NCI-H1417 (cell line): ENCODE measurements around the gene CLDN6.

Experiments used
- DNase-seq, 3 experiments: peaks; one replicate each; lab custom pipeline; 2025; lab: John Stamatoyannopoulos, UW

The CLDN6 gene

DNA sequence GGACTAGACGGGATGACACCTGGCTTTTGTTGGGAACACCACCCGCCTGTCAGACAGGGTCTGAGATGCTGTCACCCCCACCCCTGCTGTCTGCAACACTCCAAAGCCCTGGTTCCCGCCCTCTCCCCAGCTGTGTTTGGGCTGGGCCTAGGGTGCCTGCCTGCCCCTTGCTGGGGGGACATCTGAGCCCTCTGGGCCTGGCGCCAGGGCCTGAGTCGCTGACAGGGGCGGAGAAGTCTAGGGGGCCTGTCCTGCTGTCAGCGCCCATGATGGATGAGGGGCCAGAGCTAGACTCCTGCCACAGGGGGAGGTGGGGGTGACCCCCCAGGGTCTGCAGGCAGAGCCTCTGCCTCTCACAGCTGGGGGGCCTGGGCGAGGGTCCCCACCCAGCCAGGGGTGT is 30.1 kb downstream of the CLDN6 start:
- peak in 2 of 3 experiments; percentile 49 to 71 for DNase-seq

DNA sequence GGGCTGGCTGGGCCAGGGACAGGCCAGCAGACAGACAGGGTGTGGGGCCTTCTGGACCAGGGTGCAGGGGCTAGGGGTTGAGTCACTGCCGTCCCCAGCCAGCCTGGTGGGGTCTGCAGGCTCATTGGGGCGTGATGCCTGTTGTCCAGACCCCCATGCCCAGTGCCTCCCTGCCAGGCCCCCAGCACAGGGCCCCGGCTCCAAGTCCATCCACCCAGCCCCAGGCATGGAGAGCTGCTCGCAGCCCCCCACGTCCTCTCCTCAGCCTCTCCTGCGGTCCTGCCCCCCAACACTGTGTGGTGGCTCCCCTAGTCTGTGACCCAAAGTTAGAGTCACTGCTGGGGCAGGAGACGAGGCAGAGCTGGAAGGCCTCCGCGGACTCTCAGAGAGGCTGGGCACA is 30.7 kb downstream of the CLDN6 start:
- no peak for DNase-seq

DNA sequence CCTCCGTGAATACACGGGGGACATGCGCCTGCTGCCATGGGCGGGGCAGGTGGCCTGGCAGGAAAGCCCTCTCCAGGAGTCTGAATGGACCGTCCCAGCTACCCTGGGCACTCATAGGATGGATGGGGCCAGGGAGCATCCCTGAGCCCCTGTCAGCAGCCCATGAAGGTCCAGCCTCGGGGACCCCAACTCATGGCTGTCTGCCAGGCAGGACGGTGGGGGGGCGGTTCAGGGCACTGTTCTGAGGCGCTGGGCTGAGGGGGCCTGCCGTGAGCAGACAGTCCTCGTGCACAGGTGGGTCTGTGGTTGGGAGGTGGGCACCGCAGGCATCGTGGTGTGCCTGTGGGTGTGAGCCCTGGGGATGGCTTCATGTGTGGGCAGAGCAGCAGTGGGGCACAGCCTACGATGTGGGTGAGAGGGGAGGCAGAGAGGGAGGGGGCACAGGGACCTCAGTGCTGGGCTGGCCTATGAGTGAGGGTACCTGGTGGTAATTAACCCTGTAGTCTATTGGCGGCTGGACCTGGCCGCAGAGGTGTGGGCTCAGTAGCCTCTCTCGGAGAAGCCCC is 31.3 kb downstream of the CLDN6 start:
- DNase-seq: no peak

DNA sequence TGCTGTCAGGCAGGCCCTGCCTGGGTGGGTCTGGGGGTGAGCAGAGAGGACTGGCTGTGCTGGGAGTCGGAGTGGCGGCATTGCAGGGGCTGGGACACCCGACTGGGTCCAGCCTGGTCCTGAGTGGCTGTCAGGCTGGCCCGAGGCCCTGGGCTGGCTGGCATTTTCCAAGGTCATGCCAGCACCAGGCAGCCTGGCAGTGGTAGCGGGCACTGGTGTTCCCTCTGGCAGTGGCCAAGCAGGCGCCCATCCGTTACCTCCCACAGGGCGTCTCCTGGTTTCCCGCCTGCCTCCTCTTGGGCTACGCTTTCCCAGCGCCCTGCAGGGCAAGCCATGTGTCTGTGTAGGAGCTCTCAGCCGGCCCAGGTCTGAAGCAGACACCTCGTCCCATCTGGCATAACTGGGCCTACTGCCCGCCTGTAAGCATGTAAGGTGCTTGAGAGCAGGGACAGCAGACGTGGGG is 32.1 kb downstream of the CLDN6 start:
- DNase-seq: peak in 1 of 3 experiments; percentile 13

DNA sequence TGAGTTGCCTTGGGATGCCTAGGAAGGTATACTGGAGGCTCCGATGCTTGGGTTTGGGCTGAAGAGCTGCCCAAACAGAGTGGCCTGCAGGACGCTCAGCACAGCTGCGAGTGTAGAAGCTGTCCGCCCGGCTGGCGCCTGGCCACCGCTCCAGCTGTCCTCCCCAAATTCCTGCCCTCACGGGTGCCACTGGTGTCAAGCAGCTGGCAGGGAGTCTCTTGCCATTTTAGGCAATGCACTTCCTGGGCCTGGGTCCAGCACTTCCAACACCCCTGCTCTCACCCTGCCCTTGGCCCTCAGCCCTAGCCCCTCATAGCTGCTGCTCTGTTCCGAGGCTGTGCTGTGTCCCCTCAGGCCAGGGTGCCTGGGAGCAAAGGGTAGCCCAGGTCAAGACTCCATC is 32.5 kb downstream of the CLDN6 start:
- no peak for DNase-seq

DNA sequence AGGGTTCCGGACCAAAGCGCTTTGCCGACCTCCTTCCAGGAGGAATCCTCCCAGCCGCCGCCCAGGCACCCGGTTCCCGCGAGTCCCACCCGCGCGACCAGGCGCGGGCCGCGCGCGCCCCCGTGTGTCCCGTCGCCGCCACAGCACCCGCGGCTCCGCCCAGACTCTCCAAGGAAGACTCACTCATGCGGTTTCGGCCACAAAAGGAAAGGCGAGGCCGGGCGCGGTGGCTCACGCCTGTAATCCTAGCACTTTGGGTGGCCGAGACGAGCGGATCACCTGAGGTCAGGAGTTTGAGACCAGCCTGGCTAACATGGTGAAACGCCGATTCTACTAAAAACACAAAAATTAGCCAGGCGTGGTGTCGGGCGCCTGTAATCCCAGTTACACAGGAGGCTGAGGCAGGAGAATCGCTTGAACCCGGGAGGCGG is 34.3 kb downstream of the CLDN6 start:
- peak; percentile 77 to 95 (median 86) for DNase-seq

DNA sequence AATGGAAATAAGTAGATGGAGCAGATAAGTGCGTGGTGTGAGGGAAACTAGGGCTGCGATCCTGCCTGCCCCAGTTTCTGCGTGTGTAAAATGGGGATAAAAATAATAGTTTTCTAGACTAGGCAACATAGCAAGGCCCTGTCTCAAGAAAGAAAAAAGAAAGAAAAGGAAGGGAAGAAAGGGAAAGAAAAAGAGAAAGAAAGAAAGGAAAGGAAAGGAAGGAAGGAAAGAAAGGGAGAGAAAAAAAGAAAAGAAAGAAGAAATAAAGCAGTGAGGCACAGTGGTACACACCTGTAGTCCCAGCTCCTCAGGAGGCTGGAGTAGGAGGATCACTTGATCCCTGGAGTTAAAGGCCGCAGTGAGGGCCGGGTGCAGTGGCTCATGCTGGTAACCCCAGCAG is 35.6 kb downstream of the CLDN6 start:
- no peak for DNase-seq

DNA sequence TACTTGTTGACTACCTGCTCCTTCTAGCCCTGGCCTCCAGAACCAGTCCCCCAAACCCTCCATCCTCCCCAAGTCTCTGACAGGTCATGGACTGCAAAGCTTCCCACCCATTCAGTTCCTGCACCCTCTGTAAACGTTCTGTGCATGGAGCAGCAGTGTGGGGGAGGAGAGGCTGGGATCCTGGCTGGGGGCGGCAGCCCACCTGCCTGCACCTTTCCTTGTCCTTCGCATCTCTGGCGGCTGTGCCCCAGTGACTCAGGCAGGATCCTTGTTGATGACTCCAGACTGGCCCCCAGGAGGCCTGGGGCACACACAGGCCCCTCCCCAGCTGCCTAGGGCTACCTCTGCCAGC is 36.1 kb downstream of the CLDN6 start:
- DNase-seq: no peak

DNA sequence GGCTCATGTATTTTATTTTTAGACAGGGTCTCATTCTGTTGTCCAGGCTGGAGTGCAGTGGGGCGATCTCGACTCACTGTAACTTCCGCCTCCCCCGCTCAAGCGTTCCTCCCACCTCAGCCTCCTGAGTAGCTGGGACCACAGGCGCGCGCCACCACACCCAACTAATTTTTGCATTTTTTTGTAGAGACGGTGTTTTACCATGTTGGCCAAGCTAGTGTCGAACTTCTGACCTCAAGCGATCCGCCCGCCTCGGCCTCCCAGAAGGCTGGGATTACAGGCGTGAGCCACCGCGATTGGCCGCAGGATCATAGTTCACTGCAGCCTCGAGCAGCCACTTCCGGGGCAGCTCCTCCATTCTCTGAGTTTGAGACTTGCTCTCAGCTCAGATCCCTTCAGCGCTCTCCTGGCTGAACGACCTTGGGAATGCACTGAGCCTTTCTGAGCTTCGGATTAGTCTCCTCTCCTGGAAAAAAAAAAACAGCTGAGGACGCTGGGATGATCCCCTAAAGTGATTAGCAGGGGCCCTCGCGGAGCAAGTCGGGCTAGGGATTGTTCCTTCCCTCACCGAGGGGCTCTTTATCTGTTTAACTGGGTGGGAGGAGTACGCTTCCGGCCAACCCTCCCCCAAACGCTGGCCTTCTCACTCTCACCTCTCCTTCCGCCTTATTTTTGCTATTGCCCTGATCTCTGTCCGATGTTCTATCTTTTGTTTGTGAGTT is 36.6 kb downstream of the CLDN6 start:
- DNase-seq: no peak

DNA sequence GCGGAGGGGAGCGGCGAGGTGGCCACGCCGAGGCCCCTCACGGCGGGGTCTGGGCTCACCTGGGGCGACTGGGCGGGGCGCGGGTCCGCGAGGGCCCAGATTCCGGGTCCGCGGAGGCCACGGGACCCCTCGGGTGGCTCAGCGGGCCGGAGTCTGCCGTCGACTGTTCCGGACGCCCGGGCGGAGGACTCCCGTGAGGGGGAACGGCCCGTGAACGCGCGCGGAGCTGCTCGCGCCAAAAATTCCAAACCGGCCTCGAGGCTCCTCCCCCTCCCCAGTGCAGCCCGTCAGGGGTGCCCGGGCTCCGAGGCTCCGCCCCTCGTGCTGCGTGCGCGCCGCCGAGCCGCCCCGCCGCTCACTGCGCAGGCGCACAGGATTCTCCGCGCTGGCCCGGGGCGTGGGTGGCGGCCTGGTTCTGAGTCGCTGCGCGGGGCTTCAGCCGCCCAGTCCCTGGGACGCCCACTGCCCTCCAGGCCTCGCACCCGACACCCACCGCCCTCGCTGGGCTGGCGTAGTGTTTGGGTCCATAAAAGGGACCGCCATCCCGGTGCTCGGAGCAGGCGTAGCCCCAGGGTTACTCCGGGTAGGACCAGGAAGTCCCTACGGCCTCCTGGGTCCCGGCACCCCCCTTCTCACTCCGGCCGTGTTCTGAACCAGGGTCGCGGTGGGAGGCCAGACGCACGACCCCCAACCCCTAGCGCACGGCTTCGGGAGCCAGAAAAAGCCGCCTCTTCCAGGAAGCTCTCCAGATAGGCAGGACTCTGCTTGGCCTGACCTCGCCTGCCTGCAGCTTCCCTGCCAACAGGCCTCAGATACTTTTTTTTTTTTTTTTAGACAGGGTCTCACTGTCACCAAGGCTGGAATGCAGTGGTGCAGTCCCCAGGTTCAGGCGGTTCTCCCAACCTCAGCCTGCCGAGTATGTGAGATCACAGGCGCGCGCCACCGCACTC is 37.5 kb downstream of the CLDN6 start, which contains the start of gene PKMYT1:
TSS of gene PKMYT1 (minus strand) at position 220 of the 950 bp plus-strand sequence. CDS start 789 bp downstream, outside the sequence.
- peak; percentile 88 to 99 (median 91) for DNase-seq

DNA sequence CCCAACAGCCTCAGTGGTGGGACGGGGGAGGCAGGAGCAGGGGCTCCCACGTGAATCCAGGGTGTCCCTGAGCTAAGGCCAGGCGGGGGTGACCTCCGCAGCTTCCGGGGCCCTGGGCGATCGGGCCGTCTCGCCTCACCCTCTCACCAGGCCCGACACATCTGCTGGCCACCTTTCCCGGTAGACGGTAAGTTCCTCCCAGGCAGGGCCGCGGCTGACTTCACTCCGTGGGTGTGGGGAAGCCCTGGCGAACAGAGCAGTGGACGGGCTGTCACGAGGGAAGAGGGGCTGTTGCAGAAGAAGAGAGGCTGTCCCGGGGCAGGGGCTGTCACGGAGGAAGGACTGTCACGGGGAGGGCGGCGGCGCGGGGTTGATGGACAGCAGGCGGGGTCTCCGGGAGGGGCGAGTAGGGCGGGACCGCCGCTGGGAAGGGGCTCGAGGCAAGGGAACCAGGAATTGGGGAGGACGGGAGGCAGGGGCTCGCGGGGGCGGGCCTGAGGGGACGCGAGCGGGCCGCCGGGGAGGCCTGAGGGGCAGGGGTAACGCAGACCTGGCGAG is 38.2 kb downstream of the CLDN6 start:
- DNase-seq: peak in 2 of 3 experiments; percentile 37 to 57

DNA sequence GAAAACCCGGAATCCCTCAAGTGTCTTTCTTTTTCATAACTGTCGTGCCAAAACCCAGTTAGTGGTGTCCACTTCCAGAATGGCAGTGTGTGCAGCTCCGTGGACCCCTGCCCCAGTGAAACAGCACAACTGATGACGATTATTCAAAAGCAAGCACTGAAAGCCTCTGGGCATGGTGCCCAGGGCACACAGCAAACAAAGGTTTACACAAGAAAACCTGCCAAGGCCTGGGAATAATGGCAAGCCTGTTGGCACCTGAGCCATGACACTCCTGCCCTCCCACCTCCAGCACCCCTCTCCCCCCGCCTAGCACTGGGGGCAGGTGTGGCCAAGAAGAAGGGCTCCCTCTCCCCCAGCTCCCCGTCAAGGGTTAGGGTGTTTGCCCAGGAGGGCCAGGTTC is 40.5 kb downstream of the CLDN6 start:
- DNase-seq: peak in 1 of 3 experiments; percentile 29

DNA sequence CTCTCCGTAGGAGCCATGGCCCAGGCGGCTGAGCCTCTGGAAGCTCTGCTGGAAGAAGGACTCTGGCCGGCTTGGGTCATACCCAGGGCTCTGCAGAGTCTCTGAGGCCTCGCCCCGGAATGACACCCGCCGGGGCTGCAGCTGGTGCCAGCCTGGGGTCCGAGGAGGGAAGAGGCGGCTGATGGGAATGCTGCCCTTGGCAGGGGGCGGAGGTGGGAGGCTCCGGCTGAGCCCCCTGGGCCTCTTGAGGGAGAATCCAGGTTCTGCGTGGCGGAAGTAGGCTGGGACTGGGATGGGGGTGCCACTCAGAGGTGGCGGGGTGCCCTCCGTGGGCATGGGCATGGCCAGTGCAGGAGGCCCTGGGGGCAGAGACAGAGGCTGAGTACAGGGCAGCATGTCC is 41.3 kb downstream of the CLDN6 start:
- DNase-seq: no peak

DNA sequence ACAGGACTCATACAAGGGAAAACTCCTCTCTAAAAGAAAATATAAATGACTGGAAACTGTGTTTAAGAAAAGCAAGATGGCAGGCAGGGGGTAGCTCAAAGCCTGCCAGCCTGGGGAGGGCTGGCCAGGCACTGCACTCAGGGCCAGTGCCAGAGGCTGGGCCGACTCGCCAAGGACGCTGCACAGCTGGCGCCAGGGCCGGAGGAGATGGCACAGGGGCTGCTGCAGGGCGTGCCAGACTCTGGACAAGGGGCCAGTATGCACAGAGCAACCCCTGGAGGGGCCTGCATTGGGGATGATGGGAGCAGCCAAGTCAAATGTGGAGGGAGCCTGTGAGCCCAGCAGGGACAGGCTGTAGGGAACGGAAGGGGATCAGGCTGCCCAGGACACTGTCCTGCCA is 41.8 kb downstream of the CLDN6 start:
- DNase-seq: no peak

DNA sequence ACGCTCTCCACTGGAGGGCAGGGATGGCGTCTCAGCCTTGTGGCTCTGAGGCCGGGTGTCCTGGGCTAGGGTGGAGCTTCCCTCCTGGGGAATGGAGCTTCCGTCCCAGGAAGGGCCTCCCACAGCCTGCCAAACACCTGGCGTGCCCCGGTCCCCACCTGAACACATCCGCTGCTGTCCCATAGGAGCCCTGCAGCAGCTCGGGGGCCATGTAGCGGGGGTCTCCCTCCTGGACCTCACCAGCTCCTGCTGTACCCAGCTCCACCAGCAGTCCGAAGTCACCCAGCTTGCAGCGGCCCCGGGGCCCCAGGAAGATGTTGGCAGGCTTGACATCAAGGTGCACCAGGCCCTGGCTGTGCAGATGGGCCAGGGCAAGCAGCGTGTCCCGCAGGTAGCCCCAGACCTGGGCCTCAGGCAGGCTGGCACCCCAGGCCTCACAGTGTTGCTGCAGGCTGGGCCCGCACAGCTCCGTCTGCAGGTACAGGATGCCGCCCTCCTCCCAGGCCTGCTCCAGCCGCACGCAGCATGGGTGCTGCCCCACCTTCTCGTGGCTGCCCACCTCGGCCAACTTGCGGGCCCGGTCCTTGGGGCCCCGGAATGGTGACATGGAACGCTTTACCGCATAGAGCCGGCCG is 42.7 kb downstream of the CLDN6 start:
- DNase-seq: no peak

DNA sequence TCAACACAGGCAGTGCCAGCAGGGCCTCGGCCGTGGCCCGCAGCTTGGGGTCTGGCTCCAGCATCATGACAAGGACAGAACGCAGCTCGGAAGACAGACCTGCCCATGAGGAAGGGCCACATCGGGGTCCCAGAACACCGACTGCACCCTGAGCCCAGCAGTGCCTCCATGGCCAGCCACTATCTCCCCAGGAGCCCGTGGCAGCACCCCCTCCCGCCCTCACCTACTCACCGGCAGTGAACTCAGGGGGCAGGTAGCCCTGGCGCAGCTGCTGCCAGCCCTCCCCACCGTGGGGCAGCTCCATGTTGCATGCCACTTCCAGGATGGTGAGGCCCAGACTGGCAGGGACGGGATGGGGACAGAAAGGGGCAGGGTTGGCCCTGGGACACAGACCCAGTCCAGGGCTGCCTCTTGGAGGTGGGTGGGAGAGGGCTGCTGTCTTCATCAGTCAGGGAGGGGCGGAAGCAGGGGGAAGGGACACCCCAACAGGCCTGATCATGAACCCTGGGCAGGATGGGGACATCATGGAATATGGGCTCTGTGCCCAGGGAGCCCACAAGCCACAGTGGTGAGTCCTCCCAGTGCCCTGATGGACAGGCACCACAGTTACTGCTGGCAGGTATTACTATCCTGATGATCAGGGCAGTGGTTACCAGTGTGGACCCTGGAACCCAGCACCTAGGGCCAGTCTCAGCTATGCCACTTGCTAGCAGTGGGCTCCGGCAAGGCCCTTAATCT is 43.5 kb downstream of the CLDN6 start:
- DNase-seq: no peak

DNA sequence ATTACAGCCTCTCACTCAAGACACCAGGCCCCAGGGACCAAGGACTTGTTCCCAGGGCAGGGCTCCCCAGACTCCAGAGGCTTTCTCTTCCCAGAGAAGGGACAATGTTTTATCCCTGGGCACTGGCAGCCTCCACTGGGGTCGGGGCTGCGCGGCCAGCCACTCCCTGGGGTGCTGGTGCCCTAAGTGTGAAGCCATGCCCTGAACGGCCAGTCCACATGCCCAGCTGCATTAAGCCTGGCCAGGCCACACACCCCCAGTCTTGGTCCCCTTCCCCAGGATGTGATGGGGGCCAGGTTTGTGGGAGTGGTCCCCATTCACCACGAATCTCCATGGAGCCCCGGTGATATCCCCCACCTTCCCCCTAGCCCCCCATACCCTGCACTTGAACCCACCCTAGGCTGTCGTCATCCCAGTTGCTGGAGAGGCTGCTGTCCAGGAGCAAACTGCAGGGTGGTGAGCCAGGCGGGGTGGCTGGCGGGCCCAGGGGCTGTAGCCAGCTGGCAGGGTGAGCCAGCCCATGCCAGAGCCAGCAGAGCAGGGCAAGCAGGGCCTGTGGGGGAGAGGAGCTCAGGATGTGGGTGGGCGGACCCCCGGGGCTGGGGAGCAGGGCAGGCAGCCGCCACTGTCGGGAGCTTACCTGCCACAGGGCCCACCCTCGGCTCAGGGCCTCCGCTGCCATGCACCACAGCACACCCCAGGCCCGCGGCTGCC is 44.2 kb downstream of the CLDN6 start:
- DNase-seq: no peak

DNA sequence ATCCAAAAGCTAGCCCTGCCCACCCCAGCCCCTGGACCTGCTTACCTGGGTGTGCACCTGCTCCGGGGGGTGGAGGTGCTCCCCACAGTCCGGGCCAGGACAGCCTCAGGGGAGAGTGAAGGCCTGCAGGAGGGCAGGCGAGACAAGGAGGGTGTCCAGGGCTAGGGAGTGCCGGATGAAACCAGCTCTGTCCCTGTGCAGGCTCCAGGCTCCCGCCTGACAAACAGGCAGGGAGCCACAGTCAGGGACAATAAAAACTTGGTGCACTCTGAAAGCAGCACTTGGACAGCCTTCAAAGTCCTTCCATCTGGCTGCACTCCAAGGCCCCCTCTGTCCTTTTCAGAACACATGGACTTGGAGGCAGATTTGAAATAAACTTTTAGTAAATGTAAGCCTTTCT is 44.9 kb downstream of the CLDN6 start:
- DNase-seq: no peak

DNA sequence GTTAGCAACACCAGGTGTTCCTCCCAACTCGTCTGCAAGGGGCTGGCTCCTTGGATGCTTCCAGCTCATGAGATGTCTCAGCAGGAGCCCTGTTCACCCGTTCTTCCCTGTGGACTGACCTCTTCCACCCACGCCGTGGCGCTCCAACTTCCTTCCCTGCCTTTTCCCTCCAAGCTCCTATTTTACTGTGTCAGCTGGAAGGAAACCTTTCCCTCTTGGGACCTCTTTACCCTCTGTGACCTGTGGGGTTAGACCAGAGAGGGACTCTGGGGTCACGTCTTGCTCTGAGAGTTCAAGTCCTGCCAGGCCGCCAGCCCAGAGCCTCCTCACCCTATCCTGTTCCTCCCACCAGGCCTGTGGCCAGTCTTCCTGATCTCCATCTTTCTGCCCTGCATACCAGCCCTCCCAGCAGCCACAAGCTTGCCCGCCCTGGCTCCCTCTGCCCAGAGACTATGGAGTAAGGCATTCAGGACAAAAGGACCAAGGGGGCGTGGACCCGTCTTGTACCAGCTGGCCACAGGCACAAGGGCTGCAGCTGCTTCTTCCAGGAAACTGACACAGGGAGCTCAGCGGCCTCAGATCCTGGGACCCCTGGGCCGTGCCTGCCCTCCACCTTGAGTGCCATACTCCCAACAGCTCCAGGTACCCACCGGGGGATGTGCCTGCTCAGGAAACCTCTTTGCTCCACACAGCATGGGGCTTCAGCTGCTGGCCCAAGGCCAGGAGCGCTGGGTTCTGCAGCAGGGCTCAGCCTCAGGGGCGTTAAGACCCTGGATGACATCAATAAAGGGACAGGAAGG is 45.8 kb downstream of the CLDN6 start:
- DNase-seq: peak in 1 of 3 experiments; percentile 34
